Karpas-422 (cell line): ENCODE data around the gene RFX2. TPM values are rescaled to one million over a fixed set of nuclear protein-coding genes. Genes with fewer than 3 reads are reported as not detected.

Experiments
- DNase-seq: peaks from one replicate; pipeline ENCODE4 v3.0.0-alpha.2; 2015
- H2AFZ ChIP-seq: fragments of 200-600 bp; sonication (generic); 2 replicates; pipeline ENCODE4 v1.6.1; 2014; ENCODE audit warnings: antibody characterized with exemption, low read length, mixed read lengths
- H3K27ac ChIP-seq: fragments of 200-600 bp; sonication (generic); 2 replicates; pipeline ENCODE4 v1.5.1; 2014; ENCODE audit warnings: mild to moderate bottlenecking, low read length, moderate library complexity
- H3K27me3 ChIP-seq: fragments of 200-600 bp; sonication (generic); 2 replicates; pipeline ENCODE4 v1.6.1; 2014; ENCODE audit warnings: low read length, mixed read lengths
- H3K36me3 ChIP-seq: fragments of 200-600 bp; sonication (generic); 2 replicates; pipeline ENCODE4 v1.6.1; 2014; ENCODE audit warnings: low read length, mixed read lengths; ENCODE audit not compliant: insufficient read depth
- H3K4me1 ChIP-seq: fragments of 200-600 bp; sonication (generic); 2 replicates; pipeline ENCODE4 v1.6.1; 2014; ENCODE audit warnings: mild to moderate bottlenecking, low read length, mixed read lengths
- H3K4me2 ChIP-seq: fragments of 200-600 bp; sonication (generic); 2 replicates; pipeline ENCODE4 v1.6.1; 2014; ENCODE audit warnings: low read length, low read depth, mild to moderate bottlenecking; ENCODE audit not compliant: poor library complexity, severe bottlenecking
- H3K4me3 ChIP-seq: fragments of 200-600 bp; sonication (generic); 2 replicates; pipeline ENCODE4 v1.5.1; 2014; ENCODE audit warnings: mild to moderate bottlenecking, antibody characterized with exemption, low read length, mixed read lengths
- H3K79me2 ChIP-seq: fragments of 200-600 bp; sonication (generic); 2 replicates; pipeline ENCODE4 v1.6.1; 2014; ENCODE audit warnings: mild to moderate bottlenecking, low read length, mixed read lengths
- H3K9ac ChIP-seq: fragments of 200-600 bp; sonication (generic); 2 replicates; pipeline ENCODE4 v1.6.0; 2014; ENCODE audit warnings: low read length
- H3K9me2 ChIP-seq: fragments of 200-600 bp; sonication (generic), shearing (Covaris generic); replicated peaks from 2 replicates; pipeline ENCODE4 v1.6.0; 2014; ENCODE audit warnings: mild to moderate bottlenecking, low read length, moderate library complexity; ENCODE audit not compliant: insufficient read depth
- H3K9me3 ChIP-seq: fragments of 300-700, 200-600 bp; sonication (generic); 2 replicates; pipeline ENCODE4 v1.6.1; 2014; ENCODE audit warnings: low read length, mixed read lengths
- H4K20me1 ChIP-seq: fragments of 200-600 bp; sonication (generic); 2 replicates; pipeline ENCODE4 v1.6.1; 2014; ENCODE audit warnings: mild to moderate bottlenecking, antibody characterized with exemption, low read length, low read depth; ENCODE audit not compliant: insufficient read depth
- total RNA-seq: library from RNA; depleted of rRNA; stranded (reverse); fragments of >200 nt; shearing (Covaris generic); gene quantifications from 2 replicates; pipeline ENCODE4 v1.2.3, GENCODE V29; 2014; ENCODE audit warnings: low replicate concordance

RFX2 gene
- total RNA-seq, 1 experiment from 2014 or later, result 6.4 TPM

GRCh38 chr19:6101291-6101825 lies 8.9 kb downstream of the RFX2 start:
- H4K20me1 ChIP-seq, result no peaks in the 10 kb centered on the region; the same call in 1 of the 2 replicates
- H3K9me3 ChIP-seq, result no peaks in the 10 kb centered on the region
- H3K4me3 ChIP-seq, result no peak overlapping the region
- H3K9me2 ChIP-seq, result no peaks in the 10 kb centered on the region
- no peaks in the 10 kb centered on the region for H3K36me3 ChIP-seq
- no peak overlapping the region for H3K9ac ChIP-seq
- no peaks in the 10 kb centered on the region for H3K4me1 ChIP-seq
- no peaks in the 10 kb centered on the region for H3K79me2 ChIP-seq
- no peak overlapping the region for H3K27ac ChIP-seq
- H3K27me3 ChIP-seq, result no peaks in the 10 kb centered on the region
- no peak overlapping the region for H3K4me2 ChIP-seq
- DNase-seq, result no peak
- H2AFZ ChIP-seq, result no peak overlapping the region

GRCh38 chr19:6100284-6100915 lies 9.9 kb downstream of the RFX2 start:
- H3K36me3 ChIP-seq, result no peaks in the 10 kb centered on the region
- no peak overlapping the region for H3K4me2 ChIP-seq
- no peaks in the 10 kb centered on the region for H3K4me1 ChIP-seq
- peaks cover under 1% of the 10 kb centered on the region; the same call in 1 of the 2 replicates for H4K20me1 ChIP-seq
- no peak overlapping the region for H3K9ac ChIP-seq
- H3K27me3 ChIP-seq, result no peaks in the 10 kb centered on the region
- no peaks in the 10 kb centered on the region for H3K9me2 ChIP-seq
- H2AFZ ChIP-seq, result no peak overlapping the region
- no peak for DNase-seq
- H3K27ac ChIP-seq, result no peak overlapping the region
- no peaks in the 10 kb centered on the region for H3K9me3 ChIP-seq
- no peaks in the 10 kb centered on the region for H3K79me2 ChIP-seq
- H3K4me3 ChIP-seq, result no peak overlapping the region

GRCh38 chr19:6099599-6099998 lies 10.7 kb downstream of the RFX2 start:
- Histone ChIP-seq H3K4me1 (no peaks in the 10 kb centered on the region), H3K27ac (no peak overlapping the region), H3K9me3 (no peaks in the 10 kb centered on the region), H3K4me3 (no peak overlapping the region), H3K36me3 (no peaks in the 10 kb centered on the region), H3K27me3 (no peaks in the 10 kb centered on the region), H3K9me2 (no peaks in the 10 kb centered on the region), H3K9ac (no peak overlapping the region), H2AFZ (no peak overlapping the region), H4K20me1 (peaks cover 3% of the 10 kb centered on the region; the same call in 1 of the 2 replicates), H3K4me2 (no peak overlapping the region), H3K79me2 (no peaks in the 10 kb centered on the region)
- no peak for DNase-seq

GRCh38 chr19:6099033-6099432 lies 11.3 kb downstream of the RFX2 start:
- H3K27ac ChIP-seq, result no peak overlapping the region
- H3K4me1 ChIP-seq, result no peaks in the 10 kb centered on the region
- no peaks in the 10 kb centered on the region for H3K27me3 ChIP-seq
- H3K4me2 ChIP-seq, result no peak overlapping the region
- peaks cover 3% of the 10 kb centered on the region; the same call in 1 of the 2 replicates for H4K20me1 ChIP-seq
- no peaks in the 10 kb centered on the region for H3K79me2 ChIP-seq
- H3K36me3 ChIP-seq, result no peaks in the 10 kb centered on the region
- no peaks in the 10 kb centered on the region for H3K9me3 ChIP-seq
- no peak overlapping the region for H2AFZ ChIP-seq
- no peak overlapping the region for H3K4me3 ChIP-seq
- no peak overlapping the region for H3K9ac ChIP-seq
- no peaks in the 10 kb centered on the region for H3K9me2 ChIP-seq
- no peak for DNase-seq

- no peaks in the 10 kb centered on the region for H3K27me3 ChIP-seq
- no peaks in the 10 kb centered on the region for H3K79me2 ChIP-seq
- no peak overlapping the region for H3K4me2 ChIP-seq
- no peak for DNase-seq
- H4K20me1 ChIP-seq, result peaks cover 3% of the 10 kb centered on the region; the same call in 1 of the 2 replicates
- no peak overlapping the region for H2AFZ ChIP-seq
- no peaks in the 10 kb centered on the region for H3K36me3 ChIP-seq
- H3K4me3 ChIP-seq, result no peak overlapping the region
- H3K9me2 ChIP-seq, result no peaks in the 10 kb centered on the region
- H3K9ac ChIP-seq, result no peak overlapping the region
- H3K4me1 ChIP-seq, result no peaks in the 10 kb centered on the region
- H3K27ac ChIP-seq, result no peak overlapping the region
- H3K9me3 ChIP-seq, result no peaks in the 10 kb centered on the region
Measured at GRCh38 chr19:6098574-6098973, 11.7 kb downstream of the RFX2 start.

GRCh38 chr19:6097911-6098310 lies 12.4 kb downstream of the RFX2 start:
- no peaks in the 10 kb centered on the region for H3K27me3 ChIP-seq
- no peaks in the 10 kb centered on the region for H3K9me2 ChIP-seq
- no peak overlapping the region for H3K4me2 ChIP-seq
- no peaks in the 10 kb centered on the region for H3K4me1 ChIP-seq
- no peaks in the 10 kb centered on the region for H3K9me3 ChIP-seq
- no peak overlapping the region for H3K27ac ChIP-seq
- no peak for DNase-seq
- H3K9ac ChIP-seq, result no peak overlapping the region
- H3K36me3 ChIP-seq, result no peaks in the 10 kb centered on the region
- H4K20me1 ChIP-seq, result peaks cover 3% of the 10 kb centered on the region; the same call in 1 of the 2 replicates
- H3K4me3 ChIP-seq, result no peak overlapping the region
- H2AFZ ChIP-seq, result no peak overlapping the region
- H3K79me2 ChIP-seq, result no peaks in the 10 kb centered on the region

- Histone ChIP-seq H3K27me3 (no peaks in the 10 kb centered on the region), H3K27ac (no peak overlapping the region), H4K20me1 (0 out of 2 replicates have a peak, but pooled peaks cover 3% of the 10 kb centered on the region), H3K4me3 (no peak overlapping the region), H3K79me2 (no peaks in the 10 kb centered on the region), H3K4me1 (no peaks in the 10 kb centered on the region), H2AFZ (no peak overlapping the region), H3K9me2 (no peaks in the 10 kb centered on the region), H3K36me3 (no peaks in the 10 kb centered on the region), H3K4me2 (no peak overlapping the region), H3K9ac (no peak overlapping the region), H3K9me3 (no peaks in the 10 kb centered on the region)
- DNase-seq, result no peak
Measured at GRCh38 chr19:6095760-6096159, 14.5 kb downstream of the RFX2 start.

- Histone ChIP-seq H3K9me3 (no peaks in the 10 kb centered on the region), H3K4me3 (no peak overlapping the region), H3K36me3 (no peaks in the 10 kb centered on the region), H3K4me2 (no peak overlapping the region), H3K9ac (no peak overlapping the region), H3K27ac (no peak overlapping the region), H3K9me2 (no peaks in the 10 kb centered on the region), H3K4me1 (peaks cover 11% of the 10 kb centered on the region), H4K20me1 (0 out of 2 replicates have a peak, but pooled peaks cover 3% of the 10 kb centered on the region), H3K27me3 (no peaks in the 10 kb centered on the region), H2AFZ (no peak overlapping the region), H3K79me2 (no peaks in the 10 kb centered on the region)
- DNase-seq, result no peak
Measured at GRCh38 chr19:6092329-6093286, 17.7 kb downstream of the RFX2 start.
